HG03039 (cell line): ENCODE data around the gene CC2D1A.

Experiments used
- ATAC-seq: cut with Tn5 transposase; IDR thresholded peaks from one replicate; pipeline ENCODE4 v1.9.1; 2021; ENCODE audit warnings: mild to moderate bottlenecking, moderate library complexity; ENCODE audit not compliant: unreplicated experiment

CC2D1A gene

GRCh38 chr19:13876834-13877233 is 29.2 kb upstream of the CC2D1A start, which contains the start of gene NANOS3:
Gene NANOS3 (plus strand): TSS chr19:13877134. CDS start chr19:13877249, 115 bp downstream.
- no peak for ATAC-seq

GRCh38 chr19:13877303-13877702 is 28.7 kb upstream of the CC2D1A start:
- no peak for ATAC-seq

GRCh38 chr19:13880059-13881043 is 25.6 kb upstream of the CC2D1A start:
- ATAC-seq, result peak; percentile 91

GRCh38 chr19:13881251-13881691 is 24.7 kb upstream of the CC2D1A start:
- ATAC-seq, result no peak

GRCh38 chr19:13881692-13882418 is 24.1 kb upstream of the CC2D1A start:
- ATAC-seq, result no peak

- no peak for ATAC-seq
Measured at GRCh38 chr19:13882419-13882795, 23.6 kb upstream of the CC2D1A start.

- no peak for ATAC-seq
Measured at GRCh38 chr19:13882836-13883235, 23.2 kb upstream of the CC2D1A start.

GRCh38 chr19:13883516-13884064 is 22.4 kb upstream of the CC2D1A start:
- ATAC-seq, result no peak

- ATAC-seq, result no peak
Measured at GRCh38 chr19:13884726-13885591, 21.0 kb upstream of the CC2D1A start.

- no peak for ATAC-seq
Measured at GRCh38 chr19:13885826-13886365, 20.1 kb upstream of the CC2D1A start.

- no peak for ATAC-seq
Measured at GRCh38 chr19:13887018-13887436, 19.0 kb upstream of the CC2D1A start.

- no peak for ATAC-seq
Measured at GRCh38 chr19:13887517-13887916, 18.5 kb upstream of the CC2D1A start.

- no peak for ATAC-seq
Measured at GRCh38 chr19:13888281-13888680, 17.7 kb upstream of the CC2D1A start.

- no peak for ATAC-seq
Measured at GRCh38 chr19:13890136-13890535, 15.9 kb upstream of the CC2D1A start.

GRCh38 chr19:13892870-13893269 is 13.1 kb upstream of the CC2D1A start:
- no peak for ATAC-seq

GRCh38 chr19:13894552-13894951 is 11.4 kb upstream of the CC2D1A start:
- ATAC-seq, result no peak

- no peak for ATAC-seq
Measured at GRCh38 chr19:13896227-13896626, 9.8 kb upstream of the CC2D1A start.

GRCh38 chr19:13899393-13899792 is 6.6 kb upstream of the CC2D1A start:
- ATAC-seq, result no peak

GRCh38 chr19:13899912-13900584 is 6.0 kb upstream of the CC2D1A start:
- ATAC-seq, result no peak
